Measurements from ENCODE around the gene SFTA2.
A peak's percentile ranks its signal among the peaks of the same experiment; 100 is the strongest.
"Not testable (repeated sequence)": the region's sequence is repeated elsewhere in the genome, so short reads cannot be mapped to it uniquely, and the experiment has no call there.

SFTA2 gene

DNA sequence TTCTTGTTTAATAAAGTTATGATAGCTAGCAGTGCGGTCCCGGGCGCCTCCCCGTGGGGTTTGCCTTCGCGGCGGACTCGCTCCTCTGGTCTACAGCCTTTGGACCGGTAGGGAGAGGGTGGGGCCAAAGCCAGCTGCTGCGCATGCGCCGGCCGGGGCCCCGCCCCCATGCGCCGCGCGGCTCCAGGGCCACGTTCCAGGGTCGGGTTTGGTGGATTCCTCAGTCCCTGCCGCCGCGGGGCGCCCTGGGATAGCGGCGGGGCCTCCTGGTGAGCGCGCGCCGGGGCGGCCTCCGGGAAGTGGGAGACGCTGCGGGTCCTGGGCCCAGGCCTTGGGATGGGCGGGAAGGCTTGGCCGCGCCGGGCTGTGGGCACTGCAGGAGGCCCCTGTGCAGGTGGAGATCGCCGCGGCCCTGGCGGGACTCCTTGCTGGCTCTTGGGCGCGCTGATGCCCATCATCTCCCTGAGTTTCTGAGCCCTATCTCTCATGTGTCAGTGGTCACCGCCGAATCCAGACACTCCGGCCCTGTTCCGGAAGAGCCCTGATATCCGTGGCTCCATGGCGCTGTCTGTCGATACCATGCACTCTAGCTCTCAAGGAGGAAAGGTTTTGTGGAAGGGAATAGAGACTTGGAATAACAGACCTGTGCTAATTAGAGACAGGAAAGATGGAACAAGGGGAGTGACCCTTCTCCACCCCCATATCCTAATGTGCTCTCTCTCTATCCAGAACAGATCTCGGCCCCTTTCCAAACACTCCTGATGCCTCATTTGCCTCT, 17.7 kb downstream of the SFTA2 start, which contains the start of gene VARS2:
TSS of gene VARS2 (plus strand) at position 163 of the 778 bp plus-strand sequence. CDS start at position 762, 599 bp downstream.
- peak within 1 kb of the TSS; percentile 74 for H3K27ac Mint-ChIP-seq
- H3K9me3 Mint-ChIP-seq, result no peaks in the 10 kb centered on the region
- peak; percentile 92 for DNase-seq
- H3K27me3 Mint-ChIP-seq (ENCODE audit: low read depth, poor library complexity), result peaks cover 2% of the 10 kb centered on the region
- peak within 1 kb of the TSS; percentile 86 for H3K4me3 Mint-ChIP-seq
- TF ChIP-seq CTCF (IDR thresholded peaks at IDR 0.05), result no peak
- peaks cover 52% of the 10 kb centered on the region for H3K36me3 Mint-ChIP-seq (ENCODE audit: low read depth)
- H3K4me1 Mint-ChIP-seq, result peaks cover 48% of the 10 kb centered on the region

- Mint-ChIP-seq H3K9me3 (no peaks in the 10 kb centered on the region), H3K27me3 (ENCODE audit: low read depth, poor library complexity) (peaks cover 2% of the 10 kb centered on the region), H3K36me3 (ENCODE audit: low read depth) (peaks cover 56% of the 10 kb centered on the region), H3K27ac (no peak overlapping the region), H3K4me1 (peaks cover 54% of the 10 kb centered on the region), H3K4me3 (peak overlapping the region; percentile 86)
- TF ChIP-seq CTCF (IDR thresholded peaks at IDR 0.05), result no peak
- no peak for DNase-seq
Measured at GRCh38 chr6:30913721-30914075, 18.3 kb downstream of the SFTA2 start.

GRCh38 chr6:30912746-30913520, 19.0 kb downstream of the SFTA2 start:
- DNase-seq, result no peak
- Mint-ChIP-seq H3K27me3 (ENCODE audit: low read depth, poor library complexity) (peaks cover 5% of the 10 kb centered on the region), H3K9me3 (no peaks in the 10 kb centered on the region), H3K36me3 (ENCODE audit: low read depth) (peaks cover 56% of the 10 kb centered on the region), H3K4me1 (peaks cover 61% of the 10 kb centered on the region), H3K4me3 (peak overlapping the region; percentile 86), H3K27ac (no peak overlapping the region)
- no peak for TF ChIP-seq CTCF (IDR thresholded peaks at IDR 0.05)

DNA sequence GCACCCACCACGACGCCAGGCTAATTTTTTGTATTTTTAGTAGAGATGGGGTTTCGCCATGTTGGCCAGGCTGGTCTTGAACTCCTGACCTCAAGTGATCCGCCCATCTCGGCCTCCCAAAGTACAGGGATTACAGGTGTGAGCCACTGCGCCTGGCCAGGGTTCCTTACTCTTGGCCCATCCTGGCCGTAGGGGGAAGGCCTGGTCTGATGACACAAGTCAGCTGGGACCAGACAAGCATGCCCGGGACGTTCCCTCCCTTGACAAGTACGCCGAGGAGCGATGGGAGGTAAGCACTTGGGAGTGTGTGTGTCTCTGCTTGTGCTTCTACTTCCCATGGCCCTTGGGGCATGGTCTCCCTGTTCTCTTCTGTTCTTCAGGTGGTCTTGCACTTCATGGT, 21.5 kb downstream of the SFTA2 start:
- not testable (repeated sequence) for H3K27ac Mint-ChIP-seq; H3K4me3 Mint-ChIP-seq; H3K27me3 Mint-ChIP-seq (ENCODE audit: low read depth, poor library complexity)

DNA sequence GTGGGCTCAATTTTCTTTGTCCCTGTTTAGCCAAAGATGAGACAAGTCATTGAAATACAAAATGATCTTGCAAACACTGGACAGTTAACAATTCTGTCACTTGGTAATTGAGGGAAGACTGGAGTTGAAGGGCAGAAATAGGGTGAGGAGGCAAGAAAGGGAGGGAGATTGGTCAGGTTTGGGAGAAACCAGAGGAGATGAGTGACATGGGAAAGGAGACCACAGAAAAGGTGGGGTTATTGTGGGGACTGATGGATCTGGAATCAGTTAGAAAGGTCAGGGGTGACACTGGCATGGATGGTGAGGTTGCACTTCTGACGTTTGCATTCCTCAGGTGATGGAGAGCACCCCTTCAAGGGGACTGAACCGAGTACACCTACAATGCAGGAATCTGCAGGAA, 23.3 kb downstream of the SFTA2 start:
- DNase-seq, result no peak
- H3K4me1 Mint-ChIP-seq, result peaks cover 34% of the 10 kb centered on the region
- H3K27ac Mint-ChIP-seq, result no peak overlapping the region
- no peak for TF ChIP-seq CTCF (IDR thresholded peaks at IDR 0.05)
- peak overlapping the region; percentile 100 for H3K4me3 Mint-ChIP-seq
- H3K36me3 Mint-ChIP-seq (ENCODE audit: low read depth), result peaks cover 35% of the 10 kb centered on the region
- peaks cover 5% of the 10 kb centered on the region for H3K27me3 Mint-ChIP-seq (ENCODE audit: low read depth, poor library complexity)
- no peaks in the 10 kb centered on the region for H3K9me3 Mint-ChIP-seq

More for the DNA sequence above, 21.5 kb downstream of the SFTA2 start:
- H3K36me3 Mint-ChIP-seq (ENCODE audit: low read depth), result peaks cover 35% of the 10 kb centered on the region
- DNase-seq, H3K9me3 Mint-ChIP-seq: not testable (repeated sequence)
- H3K4me1 Mint-ChIP-seq, result peaks cover 48% of the 10 kb centered on the region

GRCh38 chr6:30907758-30908591, 24.0 kb downstream of the SFTA2 start, which contains the start of gene GTF2H4:
Gene GTF2H4 (plus strand): TSS chr6:30908207.
- H3K27me3 Mint-ChIP-seq (ENCODE audit: low read depth, poor library complexity), result peaks cover 5% of the 10 kb centered on the region
- H3K36me3 Mint-ChIP-seq (ENCODE audit: low read depth), result peaks cover 29% of the 10 kb centered on the region
- H3K4me1 Mint-ChIP-seq, result peaks cover 27% of the 10 kb centered on the region
- no peak for TF ChIP-seq CTCF (IDR thresholded peaks at IDR 0.05)
- peak within 1 kb of the TSS; percentile 87 for H3K27ac Mint-ChIP-seq
- H3K4me3 Mint-ChIP-seq, result peak within 1 kb of the TSS; percentile 100
- peak; percentile 91 for DNase-seq
- H3K9me3 Mint-ChIP-seq, result no peaks in the 10 kb centered on the region

GRCh38 chr6:30907290-30907757, 24.6 kb downstream of the SFTA2 start:
- Mint-ChIP-seq H3K4me3 (peak overlapping the region; percentile 100), H3K36me3 (ENCODE audit: low read depth) (peaks cover 23% of the 10 kb centered on the region), H3K4me1 (peaks cover 27% of the 10 kb centered on the region)
- not testable (repeated sequence) for H3K27me3 Mint-ChIP-seq (ENCODE audit: low read depth, poor library complexity); DNase-seq; H3K9me3 Mint-ChIP-seq; H3K27ac Mint-ChIP-seq

Data from nephron progenitor cell (in vitro differentiated cells).